Choroid plexus epithelial cell (primary cell): ENCODE data around the gene PKP3.
"Not testable (repeated sequence)": the region's sequence is repeated elsewhere in the genome, so short reads cannot be mapped to it uniquely, and the experiment has no call there.

Source experiments
- DNase-seq: peaks from one replicate; pipeline ENCODE4 v3.0.0-alpha.2; 2010; ENCODE audit warnings: low read depth
- H3K4me3 ChIP-seq: 2 replicates; pipeline ENCODE4 v1.5.1; 2011; ENCODE audit warnings: low read depth, mild to moderate bottlenecking, control low read depth, low read length, moderate library complexity
- TF ChIP-seq, protein P1 (sequence below): conservative IDR thresholded peaks from 2 replicates; pipeline ENCODE4 v1.5.1; 2011; ENCODE audit warnings: low read depth, mild to moderate bottlenecking, control low read depth, inconsistent platforms, low read length, moderate library complexity

The PKP3 gene

DNA sequence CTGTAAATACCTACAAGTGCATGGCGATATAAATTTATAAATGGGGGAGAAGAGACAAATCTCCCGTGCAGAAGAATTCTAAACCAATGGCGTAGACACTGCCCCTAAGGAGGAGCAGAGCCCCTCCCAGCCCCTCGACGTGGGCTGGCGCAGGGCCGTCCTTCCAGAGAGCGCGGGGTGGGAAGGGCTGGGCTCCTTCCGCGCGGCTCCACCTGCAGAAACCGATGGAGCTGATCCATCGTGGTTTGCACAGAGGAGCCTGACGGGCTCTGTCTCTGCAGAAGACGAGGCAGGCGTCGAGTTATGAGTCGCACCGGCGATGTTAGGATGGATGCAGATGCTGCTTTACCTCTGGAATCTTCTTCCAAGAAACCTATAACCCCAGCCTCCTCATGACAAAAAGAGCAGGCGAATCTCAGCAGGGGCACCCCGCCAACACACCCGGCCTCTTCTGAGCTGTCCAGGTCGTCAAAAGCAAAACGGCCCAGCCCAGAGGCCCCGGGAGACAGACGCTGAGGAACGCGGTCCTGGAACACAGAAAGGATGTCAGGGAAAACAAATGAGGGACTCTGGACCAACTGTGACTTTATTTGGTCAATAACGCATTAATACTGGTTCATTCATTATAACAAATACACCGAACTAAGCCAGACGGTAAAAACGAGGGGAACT lies 35.7 kb upstream of the PKP3 start:
- DNase-seq, result no peak
- no peak overlapping the region for H3K4me3 ChIP-seq
- TF ChIP-seq, protein P1, sequence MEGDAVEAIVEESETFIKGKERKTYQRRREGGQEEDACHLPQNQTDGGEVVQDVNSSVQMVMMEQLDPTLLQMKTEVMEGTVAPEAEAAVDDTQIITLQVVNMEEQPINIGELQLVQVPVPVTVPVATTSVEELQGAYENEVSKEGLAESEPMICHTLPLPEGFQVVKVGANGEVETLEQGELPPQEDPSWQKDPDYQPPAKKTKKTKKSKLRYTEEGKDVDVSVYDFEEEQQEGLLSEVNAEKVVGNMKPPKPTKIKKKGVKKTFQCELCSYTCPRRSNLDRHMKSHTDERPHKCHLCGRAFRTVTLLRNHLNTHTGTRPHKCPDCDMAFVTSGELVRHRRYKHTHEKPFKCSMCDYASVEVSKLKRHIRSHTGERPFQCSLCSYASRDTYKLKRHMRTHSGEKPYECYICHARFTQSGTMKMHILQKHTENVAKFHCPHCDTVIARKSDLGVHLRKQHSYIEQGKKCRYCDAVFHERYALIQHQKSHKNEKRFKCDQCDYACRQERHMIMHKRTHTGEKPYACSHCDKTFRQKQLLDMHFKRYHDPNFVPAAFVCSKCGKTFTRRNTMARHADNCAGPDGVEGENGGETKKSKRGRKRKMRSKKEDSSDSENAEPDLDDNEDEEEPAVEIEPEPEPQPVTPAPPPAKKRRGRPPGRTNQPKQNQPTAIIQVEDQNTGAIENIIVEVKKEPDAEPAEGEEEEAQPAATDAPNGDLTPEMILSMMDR, result no peak

DNA sequence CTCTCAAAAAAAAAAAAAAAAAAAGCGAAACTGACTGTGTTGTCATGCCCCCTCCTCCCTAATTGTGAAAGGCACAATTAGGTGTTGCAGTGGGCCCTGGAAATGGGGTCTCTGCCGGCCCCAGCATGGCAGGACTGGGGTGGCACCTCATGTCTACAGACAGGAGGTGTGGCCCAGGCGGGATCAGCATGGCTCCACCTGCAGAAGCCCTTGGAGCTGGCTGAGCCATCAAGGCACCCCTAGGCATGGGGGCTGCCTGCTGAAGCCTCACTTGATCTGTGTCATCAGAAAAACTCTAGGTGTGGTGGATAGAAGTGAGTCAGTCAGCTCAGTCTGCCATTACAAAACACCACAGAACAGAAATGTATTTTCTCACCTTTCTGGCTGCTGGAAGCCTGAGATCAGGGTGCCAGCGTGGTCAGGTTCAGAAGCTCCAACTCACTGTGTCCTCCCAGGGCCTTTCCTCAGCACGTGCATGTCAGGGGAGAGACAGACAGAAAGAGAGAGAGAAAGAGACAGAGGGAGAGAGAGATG lies 34.8 kb upstream of the PKP3 start:
- H3K4me3 ChIP-seq, result no peak overlapping the region
- no peak for DNase-seq
- TF ChIP-seq, protein P1, result no peak

DNA sequence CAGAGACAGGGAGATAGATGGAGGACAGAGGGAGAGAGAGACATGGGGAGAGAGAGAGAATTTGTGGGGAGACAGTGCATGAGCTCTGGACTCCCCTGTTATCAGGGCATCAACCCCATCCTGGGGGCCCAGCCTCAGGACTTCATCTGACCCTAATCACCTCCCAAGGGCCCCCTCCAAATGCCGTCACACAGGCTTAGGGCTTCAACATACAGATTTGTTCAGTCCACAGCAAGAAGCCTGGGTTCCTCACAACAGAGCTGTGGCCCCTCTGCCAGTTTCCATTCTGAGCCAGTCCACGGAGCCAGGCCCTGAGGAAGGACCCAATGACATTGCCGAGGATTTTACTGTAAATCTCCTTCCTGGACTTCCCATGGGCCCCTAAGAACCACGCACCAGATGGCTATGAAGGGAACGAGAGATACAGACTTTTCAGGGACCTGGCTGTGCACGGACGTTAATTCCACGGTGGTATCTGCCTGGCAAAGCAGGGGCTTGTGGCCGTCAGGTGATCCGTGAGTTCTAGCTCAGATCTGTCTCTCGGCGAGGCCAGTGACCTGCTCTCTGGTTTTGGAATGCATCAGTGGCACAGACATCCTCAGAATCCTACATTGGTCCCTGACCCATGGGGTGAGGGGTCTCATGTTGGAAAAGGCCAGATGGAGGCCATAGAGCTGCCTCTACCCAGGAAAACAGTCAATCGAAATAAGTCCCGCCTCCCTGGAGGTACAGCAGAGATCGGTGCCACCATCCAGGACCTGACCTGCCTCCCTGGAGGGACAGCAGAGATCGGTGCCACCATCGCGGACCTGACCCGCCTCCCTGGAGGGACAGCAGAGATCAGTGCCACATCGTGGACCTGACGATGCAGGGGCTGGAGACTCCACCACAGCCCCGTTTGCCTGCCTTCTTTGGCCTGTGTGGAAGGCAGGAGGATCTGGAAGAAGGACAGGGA lies 33.4 kb upstream of the PKP3 start:
- DNase-seq, result no peak
- TF ChIP-seq, protein P1, result no peak
- H3K4me3 ChIP-seq, result no peak overlapping the region

DNA sequence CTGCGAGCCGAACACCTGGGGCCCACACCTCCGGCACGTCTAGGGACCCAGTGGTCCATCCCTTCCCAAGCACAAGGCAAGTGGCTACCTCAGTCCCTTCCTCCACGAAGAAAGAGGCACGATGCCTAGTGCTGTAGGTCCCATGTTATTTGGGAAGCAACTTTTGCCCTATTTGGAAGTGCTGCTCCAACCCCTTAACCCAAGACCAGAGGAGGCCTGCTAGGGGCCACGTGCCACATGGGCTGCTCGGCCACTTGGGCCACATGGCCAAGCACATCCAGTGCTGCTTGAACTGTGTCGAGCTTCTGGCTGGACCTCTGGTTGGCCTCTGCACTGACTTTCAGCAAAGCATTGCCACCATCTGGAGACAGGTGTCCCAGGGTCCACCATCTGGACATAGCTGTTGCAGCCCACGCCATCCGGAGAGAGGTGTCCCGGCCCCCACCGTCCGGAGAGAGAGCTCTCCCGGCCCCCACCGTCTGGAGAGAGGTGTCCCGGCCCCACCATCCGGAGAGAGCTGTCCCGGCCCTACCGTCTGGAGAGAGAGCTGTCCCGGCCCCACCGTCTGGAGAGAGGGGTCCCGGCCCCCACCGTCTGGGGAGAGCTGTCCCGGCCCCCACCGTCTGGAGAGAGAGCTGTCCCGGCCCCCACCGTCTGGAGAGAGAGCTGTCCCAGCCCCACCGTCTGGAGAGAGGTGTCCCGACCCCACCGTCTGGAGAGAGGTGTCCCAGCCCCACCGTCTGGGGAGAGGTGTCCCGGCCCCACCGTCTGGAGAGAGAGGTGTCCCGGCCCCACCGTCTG lies 31.2 kb upstream of the PKP3 start:
- H3K4me3 ChIP-seq, result no peak overlapping the region
- TF ChIP-seq, protein P1, result no peak
- no peak for DNase-seq

DNA sequence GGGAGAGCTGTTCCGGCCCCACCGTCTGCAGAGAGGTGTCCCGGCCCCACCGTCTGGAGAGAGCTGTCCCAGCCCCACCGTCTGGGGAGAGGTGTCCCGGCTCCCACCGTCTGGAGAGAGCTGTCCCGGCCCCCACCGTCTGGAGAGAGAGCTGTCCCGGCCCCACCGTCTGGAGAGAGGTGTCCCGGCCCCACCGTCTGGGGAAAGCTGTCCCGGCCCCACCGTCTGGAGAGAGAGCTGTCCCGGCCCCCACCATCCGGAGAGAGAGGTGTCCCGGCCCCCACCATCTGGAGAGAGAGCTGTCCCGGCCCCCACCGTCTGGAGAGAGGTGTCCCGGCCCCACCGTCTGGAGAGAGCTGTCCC lies 30.6 kb upstream of the PKP3 start:
- not testable (repeated sequence) for DNase-seq, H3K4me3 ChIP-seq

DNA sequence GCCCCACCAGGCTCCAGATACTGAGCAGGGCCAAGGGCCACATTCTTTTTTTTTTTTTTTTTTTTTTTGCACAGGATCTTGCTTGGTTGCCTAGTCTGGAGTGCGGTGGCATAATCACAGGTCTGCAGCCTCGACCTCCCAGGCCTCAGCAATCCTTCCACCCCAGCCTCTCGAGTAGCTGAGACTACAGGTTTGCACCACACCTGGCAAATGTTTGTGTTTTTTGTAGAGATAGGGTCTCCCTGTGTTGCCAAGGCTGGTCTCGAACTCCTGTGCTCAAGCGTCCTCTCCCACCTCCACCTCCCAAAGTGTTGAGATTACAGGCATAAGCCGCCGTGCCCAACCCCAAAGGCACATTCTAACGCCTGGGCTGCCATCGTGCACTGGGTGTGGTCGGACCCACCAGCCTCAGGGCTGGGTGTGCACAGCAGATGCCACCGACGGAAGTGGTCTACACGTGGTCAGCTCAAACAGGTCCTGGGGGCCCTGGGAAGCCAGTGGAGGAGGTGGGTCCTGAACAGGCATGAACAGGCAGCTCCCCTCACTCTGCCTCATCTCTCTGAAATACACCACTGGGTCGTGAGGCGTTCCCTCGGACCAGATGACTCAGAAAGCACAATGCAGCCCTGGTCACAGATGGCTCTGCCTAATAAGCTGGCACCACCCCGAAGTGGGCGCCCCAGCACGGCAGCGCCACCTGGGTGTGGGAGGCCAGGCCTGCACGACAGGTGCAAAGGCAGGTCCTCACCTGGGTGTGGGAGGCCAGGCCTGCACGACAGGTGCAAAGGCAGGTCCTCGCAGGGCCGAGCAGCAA lies 29.9 kb upstream of the PKP3 start:
- no peak overlapping the region for H3K4me3 ChIP-seq

More for the DNA sequence above, 29.9 kb upstream of the PKP3 start:
- TF ChIP-seq, protein P1, result peak; percentile 34
- no peak for DNase-seq
